SH-SY5Y (cell line): ENCODE data around the gene SMNDC1.

Experiments
- GATA2 ChIP-seq: IDR thresholded peaks from 2 replicates; pipeline ENCODE4 v1.6.1; 2011; ENCODE audit warnings: mild to moderate bottlenecking, low read depth, low read length
- GATA3 ChIP-seq: IDR thresholded peaks from 2 replicates; pipeline ENCODE4 v1.6.1; 2011; ENCODE audit warnings: low read depth, mild to moderate bottlenecking, low read length, moderate library complexity

The SMNDC1 gene

DNA sequence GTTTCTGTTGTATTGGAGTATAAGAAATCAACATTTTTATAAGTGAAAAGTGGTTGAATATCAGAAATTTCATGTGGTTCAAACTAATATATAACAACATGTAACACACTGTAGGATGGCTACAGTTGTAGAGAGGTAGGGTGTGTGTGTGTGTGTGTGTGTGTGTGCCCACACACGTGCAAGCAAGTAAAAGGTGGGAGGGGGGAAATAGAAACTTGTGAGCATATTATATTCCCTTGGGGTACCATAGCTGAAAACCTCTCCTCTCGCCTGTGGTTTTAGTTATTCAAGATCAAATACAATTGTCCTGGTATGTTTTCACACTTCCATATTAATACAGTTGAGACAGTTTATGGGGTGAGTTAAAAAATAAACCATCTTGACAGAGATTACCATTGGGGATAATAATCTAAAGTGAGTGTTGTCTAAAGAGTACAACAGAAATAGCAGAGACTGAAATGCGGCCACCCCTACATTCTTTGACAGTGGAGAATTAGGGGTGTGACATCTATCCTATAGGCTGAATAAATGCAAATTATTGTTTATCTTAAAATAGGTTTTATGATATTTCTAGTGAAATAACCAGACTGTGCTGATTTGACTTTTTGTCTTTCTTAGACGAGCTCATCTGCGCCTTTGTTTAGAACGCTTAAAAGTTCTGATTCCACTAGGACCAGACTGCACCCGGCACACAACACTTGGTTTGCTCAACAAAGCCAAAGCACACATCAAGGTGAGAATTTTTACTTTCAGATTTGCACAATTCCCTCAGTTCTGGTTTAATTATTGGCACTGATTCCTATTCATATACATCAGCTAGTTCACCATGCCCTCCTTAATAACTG, 25.9 kb downstream of the SMNDC1 start:
- TF ChIP-seq GATA2 (no peak), GATA3 (no peak)

GRCh38 chr10:110277591-110277990, 27.1 kb downstream of the SMNDC1 start:
- TF ChIP-seq GATA3 (no peak), GATA2 (no peak)

DNA sequence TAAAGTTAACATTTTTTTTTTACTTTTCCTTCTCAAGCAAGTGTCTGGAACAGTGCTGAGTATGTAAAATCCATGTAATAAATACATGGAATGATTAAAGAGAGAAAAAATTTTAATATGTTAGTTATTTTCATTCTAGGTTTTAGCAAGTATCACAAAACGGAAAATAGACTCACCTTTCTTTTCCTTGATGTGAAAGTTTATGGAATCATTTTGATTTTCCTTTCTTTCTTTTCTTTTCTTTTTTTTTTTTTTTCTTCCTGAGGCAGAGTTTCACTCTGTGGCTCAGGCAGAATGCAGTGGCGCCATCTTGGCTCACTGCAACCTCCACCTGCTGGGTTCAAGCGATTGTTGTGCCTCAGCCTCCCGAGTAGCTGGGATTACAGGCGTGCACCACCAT, 28.1 kb downstream of the SMNDC1 start:
- TF ChIP-seq GATA3 (no peak), GATA2 (no peak)

DNA sequence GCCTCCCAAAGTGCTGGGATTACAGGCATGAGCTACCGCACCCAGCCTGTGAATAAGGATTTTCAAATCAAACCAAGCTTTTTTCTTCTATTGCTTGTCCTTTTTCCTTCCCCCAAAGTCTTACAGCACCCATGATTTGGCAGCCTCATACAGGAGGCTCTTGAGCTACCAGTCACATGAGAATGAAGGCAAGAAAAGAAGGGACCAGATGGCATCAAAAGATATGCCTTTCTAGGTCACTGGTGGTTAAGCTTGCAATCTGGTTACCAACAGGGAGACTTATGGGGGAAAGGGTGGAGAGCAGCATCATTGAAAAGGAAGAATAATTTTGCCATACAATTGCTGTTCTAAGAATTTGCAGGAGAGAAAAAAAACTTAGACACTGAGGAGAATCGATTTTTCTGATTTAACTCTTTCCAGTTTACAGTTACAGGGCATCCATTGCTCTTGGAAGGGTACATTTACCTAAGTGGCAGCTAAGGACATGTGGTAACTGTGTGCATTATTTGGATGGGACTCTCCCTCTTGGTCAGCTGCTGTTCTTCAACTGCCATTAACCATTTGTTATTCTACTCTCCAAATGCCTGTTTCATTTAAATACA, 29.5 kb downstream of the SMNDC1 start:
- TF ChIP-seq GATA2, result no peak
- no peak for TF ChIP-seq GATA3

DNA sequence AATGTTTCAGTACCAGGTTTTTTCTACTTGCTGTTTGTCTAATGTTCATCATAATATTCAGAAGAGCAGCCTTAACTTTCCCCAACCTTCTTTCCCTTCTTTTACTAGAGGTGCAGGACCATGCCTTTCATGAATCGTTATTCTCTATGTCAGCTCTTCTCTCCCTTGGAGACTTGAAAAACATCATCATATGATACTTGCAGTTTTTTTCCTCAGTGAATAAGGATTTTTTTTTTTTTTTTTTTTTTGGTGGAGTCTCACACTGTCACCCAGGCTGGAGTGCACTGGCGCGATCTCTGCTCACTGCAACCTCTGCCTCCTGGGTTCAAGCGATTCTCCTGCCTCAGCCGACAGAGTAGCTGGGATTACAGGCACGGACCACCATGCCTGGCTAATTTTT, 30.1 kb downstream of the SMNDC1 start:
- no peak for TF ChIP-seq GATA3
- no peak for TF ChIP-seq GATA2

GRCh38 chr10:110274072-110274627, 30.6 kb downstream of the SMNDC1 start:
- no peak for TF ChIP-seq GATA3
- TF ChIP-seq GATA2, result no peak

GRCh38 chr10:110273474-110273873, 31.2 kb downstream of the SMNDC1 start:
- no peak for TF ChIP-seq GATA2
- no peak for TF ChIP-seq GATA3

DNA sequence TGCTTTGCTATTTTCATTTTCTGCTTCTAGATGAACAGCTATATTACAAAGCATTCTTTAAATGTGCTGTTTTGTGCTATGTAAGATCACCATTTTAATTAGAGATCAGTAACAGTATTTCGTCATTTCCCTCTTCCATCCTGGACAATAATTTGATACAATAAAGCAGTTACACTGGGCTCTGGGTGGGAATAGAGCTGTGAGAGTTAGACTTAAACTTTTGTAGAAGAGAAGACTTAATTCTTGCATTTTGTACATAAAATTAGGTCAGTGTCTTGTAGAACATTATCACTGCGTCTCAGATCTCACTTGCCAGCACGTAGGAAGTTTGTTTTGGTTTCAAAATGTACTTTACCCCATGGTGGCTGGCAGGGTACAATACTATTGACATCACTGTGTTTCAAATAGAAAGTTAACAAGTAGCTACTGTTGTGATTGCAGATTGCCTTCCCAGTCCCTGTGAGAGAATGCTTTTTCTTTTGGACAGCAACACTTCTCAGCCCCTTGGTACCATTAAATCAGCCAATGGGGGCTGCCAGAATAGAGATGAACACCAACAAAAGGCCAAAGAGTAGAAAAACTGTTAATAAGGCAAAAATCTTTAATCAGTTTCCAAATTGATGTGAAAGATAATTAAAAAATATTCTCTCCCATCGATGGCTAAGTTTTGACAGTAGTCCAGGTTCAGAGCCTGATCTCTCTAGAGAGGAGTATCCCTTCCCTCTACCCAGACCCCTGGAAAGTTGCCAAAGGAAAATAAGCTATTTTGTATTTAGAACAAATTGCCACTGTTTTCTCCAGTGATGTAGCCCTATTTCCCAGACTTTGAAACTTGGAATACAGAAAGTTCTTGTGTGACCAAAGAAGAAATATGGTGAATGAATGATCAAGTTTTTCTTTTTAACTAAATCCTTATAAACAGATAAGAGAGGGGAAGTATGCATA, 35.1 kb downstream of the SMNDC1 start:
- TF ChIP-seq GATA2 (no peak), GATA3 (no peak)

- TF ChIP-seq GATA2 (no peak), GATA3 (no peak)
Measured at GRCh38 chr10:110268971-110269370, 35.7 kb downstream of the SMNDC1 start.

DNA sequence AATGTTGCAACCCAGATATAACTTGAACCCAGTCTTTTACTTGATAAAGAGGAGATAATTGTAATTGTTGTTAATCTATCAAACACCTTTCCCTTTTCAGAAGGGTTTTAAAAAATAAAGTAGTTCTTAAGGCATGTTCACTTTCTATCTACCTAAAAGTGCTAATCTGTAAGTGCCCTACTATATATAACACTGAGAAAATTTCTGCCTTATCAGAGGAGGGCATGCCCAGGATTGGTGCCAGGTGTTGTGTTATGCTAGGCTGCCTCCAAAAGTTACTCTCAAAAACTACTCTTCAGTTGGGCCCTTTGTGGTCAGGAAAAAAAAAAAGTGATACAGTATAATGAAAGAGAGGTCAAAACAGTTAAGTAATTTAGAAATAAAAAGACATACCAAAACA, 36.3 kb downstream of the SMNDC1 start:
- TF ChIP-seq GATA2 (no peak), GATA3 (no peak)

DNA sequence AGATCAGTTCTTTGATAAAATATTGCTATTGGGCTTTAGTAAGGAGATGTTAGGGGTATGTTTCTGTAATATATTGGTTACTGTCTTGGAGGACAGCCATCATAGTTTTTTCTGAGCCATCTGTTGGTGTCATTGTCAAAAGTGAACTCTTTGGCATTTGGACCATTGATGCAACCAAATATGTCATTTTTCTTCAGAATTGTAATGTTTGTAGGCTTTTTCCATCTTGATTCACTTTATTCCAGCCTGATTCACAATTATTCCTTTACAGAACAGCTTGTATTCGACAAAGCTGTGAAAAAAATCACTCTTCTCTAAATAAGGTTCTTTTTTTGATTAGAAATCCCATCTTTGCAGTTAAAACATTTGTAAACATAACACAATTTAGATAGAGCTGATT, 37.4 kb downstream of the SMNDC1 start:
- TF ChIP-seq GATA2, result no peak
- TF ChIP-seq GATA3, result no peak

GRCh38 chr10:110265573-110266193, 39.0 kb downstream of the SMNDC1 start:
- TF ChIP-seq GATA3 (no peak), GATA2 (no peak)

DNA sequence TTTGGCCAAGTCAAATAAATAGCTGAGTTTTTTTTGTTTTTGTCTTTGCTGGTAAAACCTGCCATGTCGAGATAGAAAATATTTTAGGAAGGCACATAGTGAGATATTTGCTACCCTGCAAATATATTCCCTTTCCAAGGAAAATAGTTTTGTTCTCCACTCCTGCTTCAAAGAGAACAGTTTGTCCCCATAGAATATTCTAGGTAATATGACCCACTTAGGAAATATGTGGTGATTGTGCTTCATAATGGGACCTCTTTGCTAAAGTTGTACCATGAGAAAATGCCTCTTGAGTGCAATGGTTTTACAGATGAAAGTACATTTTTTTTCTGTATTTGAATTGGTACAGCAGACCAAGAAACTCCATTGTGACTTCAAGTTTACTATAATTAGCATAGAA, 41.6 kb downstream of the SMNDC1 start:
- TF ChIP-seq GATA2 (no peak), GATA3 (no peak)

DNA sequence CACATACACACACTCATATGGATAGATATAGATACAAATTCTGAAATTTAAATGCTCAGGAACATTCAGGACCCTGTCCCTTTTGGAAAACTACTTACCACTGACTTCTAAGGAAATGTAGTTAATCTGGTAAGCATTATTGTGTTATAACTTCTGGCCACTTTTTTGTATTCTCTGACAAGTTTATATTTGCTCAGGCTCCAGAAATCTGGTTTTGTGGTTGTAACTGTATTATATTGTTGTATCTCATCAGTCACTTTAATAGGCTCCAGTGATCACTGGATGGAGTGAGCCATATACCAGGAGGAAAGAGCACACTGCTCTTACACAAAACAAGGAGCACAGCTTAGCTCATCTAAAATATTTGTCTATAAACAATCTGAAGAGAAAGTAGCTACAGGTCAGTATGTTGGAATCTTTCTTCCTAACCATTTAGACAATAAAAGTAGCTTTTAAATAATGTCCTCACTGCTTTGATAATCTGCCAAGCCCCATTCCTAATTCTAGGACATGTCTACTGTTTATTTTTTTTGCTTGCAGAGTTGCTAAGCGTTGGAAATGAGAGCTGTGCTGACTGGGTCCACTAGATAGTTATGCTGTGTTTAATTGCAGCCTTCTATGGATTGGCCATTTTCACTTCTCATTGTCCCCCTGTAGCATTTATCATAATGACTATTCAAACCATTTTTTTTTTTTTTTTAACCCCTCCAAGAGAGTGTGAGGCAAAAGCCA, 43.8 kb downstream of the SMNDC1 start:
- TF ChIP-seq GATA3, result no peak
- no peak for TF ChIP-seq GATA2
